T-helper 2 cell treated with Interferon-gamma antibody and Interleukin-4, amounts not matched to agents 5 μg/mL and 100 μg/mL, for 36 hours (primary cell): Measurements from ENCODE around the gene MCCD1.
"Not testable (repeated sequence)": the region's sequence is repeated elsewhere in the genome, so short reads cannot be mapped to it uniquely, and the experiment has no call there.

Experiments
- DNase-seq: peaks from one replicate; pipeline ENCODE4 v3.0.0; 2021; ENCODE audit warnings: low spot score
- H3K27ac Mint-ChIP-seq: one replicate; pipeline ENCODE4 v1.8.0; 2021; ENCODE audit warnings: mild to moderate bottlenecking, mixed read lengths
- H3K27me3 Mint-ChIP-seq: one replicate; pipeline ENCODE4 v1.8.0; 2021; ENCODE audit warnings: low read depth, mixed read lengths
- H3K36me3 Mint-ChIP-seq: one replicate; pipeline ENCODE4 v1.8.0; 2021; ENCODE audit warnings: low read depth, mixed read lengths
- H3K4me1 Mint-ChIP-seq: one replicate; pipeline ENCODE4 v1.8.0; 2021; ENCODE audit warnings: low read depth, mixed read lengths
- H3K4me3 Mint-ChIP-seq: one replicate; pipeline ENCODE4 v1.8.0; 2022; ENCODE audit warnings: mild to moderate bottlenecking, moderate library complexity, mixed read lengths
- H3K9me3 Mint-ChIP-seq: one replicate; pipeline ENCODE4 v1.8.0; 2021; ENCODE audit warnings: mixed read lengths

The MCCD1 gene

GRCh38 chr6:31543639-31544038, 14.9 kb downstream of the MCCD1 start:
- no peak overlapping the region for H3K27ac Mint-ChIP-seq
- H3K4me3 Mint-ChIP-seq = no peak overlapping the region
- H3K27me3 Mint-ChIP-seq = no peaks in the 10 kb centered on the region
- H3K4me1 Mint-ChIP-seq = peaks cover 50% of the 10 kb centered on the region
- H3K36me3 Mint-ChIP-seq = peaks cover 28% of the 10 kb centered on the region
- H3K9me3 Mint-ChIP-seq = no peaks in the 10 kb centered on the region
- no peak for DNase-seq

- Mint-ChIP-seq H3K4me3 (no peak overlapping the region), H3K4me1 (peaks cover 45% of the 10 kb centered on the region), H3K36me3 (peaks cover 23% of the 10 kb centered on the region), H3K27me3 (no peaks in the 10 kb centered on the region), H3K9me3 (no peaks in the 10 kb centered on the region), H3K27ac (no peak overlapping the region)
- no peak for DNase-seq
Measured at GRCh38 chr6:31544676-31545075, 15.9 kb downstream of the MCCD1 start.

GRCh38 chr6:31545291-31545690, 16.5 kb downstream of the MCCD1 start:
- no peak overlapping the region for H3K4me3 Mint-ChIP-seq
- H3K27ac Mint-ChIP-seq = peak overlapping the region; percentile 14
- DNase-seq = no peak
- H3K36me3 Mint-ChIP-seq = peaks cover 17% of the 10 kb centered on the region
- H3K9me3 Mint-ChIP-seq = no peaks in the 10 kb centered on the region
- H3K27me3 Mint-ChIP-seq = no peaks in the 10 kb centered on the region
- H3K4me1 Mint-ChIP-seq = peaks cover 40% of the 10 kb centered on the region

GRCh38 chr6:31546339-31546957, 17.7 kb downstream of the MCCD1 start, which contains the start of gene ATP6V1G2:
TSS of gene ATP6V1G2 (minus strand) at chr6:31546608. CDS start at chr6:31546559, 49 bp downstream.
- Mint-ChIP-seq H3K4me1 (peaks cover 39% of the 10 kb centered on the region), H3K27ac (peak within 1 kb of the TSS; percentile 92), H3K4me3 (peak within 1 kb of the TSS; percentile 78), H3K36me3 (peaks cover 13% of the 10 kb centered on the region), H3K9me3 (no peaks in the 10 kb centered on the region), H3K27me3 (no peaks in the 10 kb centered on the region)
- DNase-seq = peak; percentile 89

GRCh38 chr6:31546958-31547726, 18.4 kb downstream of the MCCD1 start, which contains the start of gene NFKBIL1:
TSS of gene NFKBIL1 (plus strand) at chr6:31547608. CDS start at chr6:31547695, 87 bp downstream.
- Mint-ChIP-seq H3K27ac (peak within 1 kb of the TSS; percentile 92), H3K27me3 (no peaks in the 10 kb centered on the region), H3K4me1 (peaks cover 38% of the 10 kb centered on the region), H3K36me3 (peaks cover 13% of the 10 kb centered on the region), H3K4me3 (peak within 1 kb of the TSS; percentile 78), H3K9me3 (no peaks in the 10 kb centered on the region)
- peak; percentile 92 for DNase-seq

GRCh38 chr6:31547727-31548543, 19.2 kb downstream of the MCCD1 start:
- Mint-ChIP-seq H3K36me3 (peaks cover 15% of the 10 kb centered on the region), H3K4me3 (peak overlapping the region; percentile 78), H3K9me3 (no peaks in the 10 kb centered on the region), H3K27ac (peak overlapping the region; percentile 92), H3K4me1 (peaks cover 34% of the 10 kb centered on the region), H3K27me3 (no peaks in the 10 kb centered on the region)
- no peak for DNase-seq

GRCh38 chr6:31548544-31548873, 19.7 kb downstream of the MCCD1 start:
- Mint-ChIP-seq H3K27ac (no peak overlapping the region), H3K27me3 (no peaks in the 10 kb centered on the region), H3K36me3 (peaks cover 17% of the 10 kb centered on the region), H3K4me3 (peak overlapping the region; percentile 78), H3K4me1 (peaks cover 31% of the 10 kb centered on the region), H3K9me3 (no peaks in the 10 kb centered on the region)
- DNase-seq = no peak

DNA sequence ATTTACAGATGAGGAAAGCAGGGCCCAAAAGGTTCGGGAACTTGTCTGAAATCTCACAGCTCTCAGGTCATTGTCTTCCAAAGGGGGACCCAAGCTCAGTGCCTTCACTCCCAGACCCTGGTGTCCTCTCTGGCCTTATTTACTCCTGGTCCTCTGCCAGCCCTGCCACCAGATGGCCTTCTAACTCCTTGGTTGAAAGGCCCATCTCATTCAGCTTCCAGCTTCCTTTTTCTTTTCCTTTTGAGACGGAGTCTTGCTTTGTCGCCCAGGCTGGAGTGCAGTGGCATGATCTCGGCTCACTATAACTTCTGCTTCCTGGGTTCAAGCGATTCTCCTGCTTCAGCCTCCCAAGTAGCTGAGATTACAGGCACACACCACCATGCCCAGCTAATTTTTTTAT, 22.6 kb downstream of the MCCD1 start:
- H3K27me3 Mint-ChIP-seq, H3K9me3 Mint-ChIP-seq, H3K27ac Mint-ChIP-seq: not testable (repeated sequence)
- DNase-seq = peak; percentile 51
- Mint-ChIP-seq H3K4me1 (peaks cover 30% of the 10 kb centered on the region), H3K36me3 (peaks cover 17% of the 10 kb centered on the region), H3K4me3 (peak overlapping the region; percentile 49)

GRCh38 chr6:31556307-31556706, 27.5 kb downstream of the MCCD1 start:
- Mint-ChIP-seq H3K4me3 (no peak overlapping the region), H3K9me3 (no peaks in the 10 kb centered on the region), H3K27me3 (no peaks in the 10 kb centered on the region), H3K36me3 (peaks cover 39% of the 10 kb centered on the region), H3K27ac (no peak overlapping the region), H3K4me1 (peaks cover 40% of the 10 kb centered on the region)
- DNase-seq = no peak

DNA sequence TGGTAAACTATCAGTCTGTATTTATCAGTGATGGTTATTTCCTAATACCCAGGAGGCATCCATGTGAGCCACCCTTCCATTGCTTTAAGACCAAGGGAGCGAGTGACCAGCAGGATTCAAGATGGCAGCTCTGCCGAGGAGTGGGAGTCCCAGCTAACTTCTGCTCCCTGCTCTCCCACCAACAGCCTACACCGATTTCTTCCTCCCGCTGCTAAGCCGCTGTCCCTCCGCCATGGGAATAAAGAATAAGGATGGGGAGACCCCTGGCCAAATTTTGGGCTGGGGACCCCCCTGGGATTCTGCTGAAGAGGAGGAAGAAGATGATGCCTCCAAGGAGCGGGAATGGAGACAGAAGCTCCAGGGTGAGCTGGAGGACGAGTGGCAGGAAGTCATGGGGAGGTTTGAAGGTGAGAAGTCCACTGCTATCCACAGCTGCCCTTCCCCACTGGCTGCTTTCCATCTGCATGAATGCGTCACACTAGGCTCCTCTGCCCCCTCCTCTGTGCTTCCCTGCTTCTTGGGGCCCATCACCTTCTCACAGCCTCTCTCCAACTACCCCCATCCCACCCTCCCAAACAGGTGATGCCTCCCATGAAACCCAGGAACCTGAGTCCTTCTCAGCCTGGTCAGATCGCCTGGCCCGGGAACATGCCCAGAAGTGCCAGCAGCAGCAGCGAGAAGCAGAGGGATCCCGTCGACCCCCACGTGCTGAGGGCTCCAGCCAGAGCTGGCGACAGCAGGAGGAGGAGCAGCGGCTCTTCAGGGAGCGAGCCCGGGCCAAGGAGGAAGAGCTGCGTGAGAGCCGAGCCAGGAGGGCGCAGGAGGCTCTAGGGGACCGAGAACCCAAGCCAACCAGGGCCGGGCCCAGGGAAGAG, 28.9 kb downstream of the MCCD1 start:
- H3K9me3 Mint-ChIP-seq = no peaks in the 10 kb centered on the region
- H3K4me1 Mint-ChIP-seq = peaks cover 45% of the 10 kb centered on the region
- peak overlapping the region; percentile 19 for H3K4me3 Mint-ChIP-seq
- peaks cover 6% of the 10 kb centered on the region for H3K27me3 Mint-ChIP-seq
- no peak for DNase-seq
- H3K27ac Mint-ChIP-seq = no peak overlapping the region
- peaks cover 41% of the 10 kb centered on the region for H3K36me3 Mint-ChIP-seq

GRCh38 chr6:31558318-31558625, 29.5 kb downstream of the MCCD1 start:
- Mint-ChIP-seq H3K27ac (no peak overlapping the region), H3K9me3 (no peaks in the 10 kb centered on the region), H3K4me3 (peak overlapping the region; percentile 79), H3K27me3 (peaks cover 10% of the 10 kb centered on the region), H3K4me1 (peaks cover 49% of the 10 kb centered on the region), H3K36me3 (peaks cover 42% of the 10 kb centered on the region)
- no peak for DNase-seq

GRCh38 chr6:31558631-31559500, 30.1 kb downstream of the MCCD1 start:
- Mint-ChIP-seq H3K27ac (peak overlapping the region; percentile 71), H3K9me3 (no peaks in the 10 kb centered on the region), H3K4me3 (peak overlapping the region; percentile 79), H3K36me3 (peaks cover 43% of the 10 kb centered on the region), H3K4me1 (peaks cover 52% of the 10 kb centered on the region), H3K27me3 (peaks cover 13% of the 10 kb centered on the region)
- DNase-seq = peak; percentile 73

DNA sequence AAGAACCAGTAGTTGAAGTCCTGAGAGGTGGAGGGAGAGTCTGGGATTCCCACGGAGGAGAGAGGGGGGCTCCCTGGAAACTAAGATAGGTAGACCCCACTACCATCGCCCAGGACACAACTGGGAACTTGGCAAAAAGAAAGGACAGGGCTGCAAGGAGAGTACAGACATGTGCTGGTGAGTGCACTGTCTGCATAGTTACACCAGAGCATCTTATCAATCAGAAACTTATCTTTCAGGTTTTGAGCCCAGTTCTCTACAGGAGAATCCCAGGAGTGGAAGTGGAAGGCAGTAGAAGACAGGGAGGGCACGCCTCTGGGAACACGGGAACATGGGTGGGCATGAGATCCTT, 30.8 kb downstream of the MCCD1 start:
- Mint-ChIP-seq H3K4me1 (peaks cover 53% of the 10 kb centered on the region), H3K27ac (peak overlapping the region; percentile 71), H3K36me3 (peaks cover 44% of the 10 kb centered on the region), H3K27me3 (peaks cover 16% of the 10 kb centered on the region), H3K4me3 (peak overlapping the region; percentile 79), H3K9me3 (no peaks in the 10 kb centered on the region)
- DNase-seq = no peak
